DMS79 treated with DMSO at 0.1 percent for 48 hours (cell line): Measurements from ENCODE around the gene BPIFA1.

Experiments used
- DNase-seq: peaks from one replicate; lab custom pipeline; 2025; lab: John Stamatoyannopoulos, UW

BPIFA1 gene

GRCh38 chr20:33235696-33236095 lies at the start of gene BPIFA1:
BPIFA1 (plus strand) TSS chr20:33235996; CDS start chr20:33237712, 1,716 bp downstream.
- no peak for DNase-seq

- DNase-seq = no peak
Observed at GRCh38 chr20:33187491-33187890, 48.3 kb upstream of the BPIFA1 start.

DNA sequence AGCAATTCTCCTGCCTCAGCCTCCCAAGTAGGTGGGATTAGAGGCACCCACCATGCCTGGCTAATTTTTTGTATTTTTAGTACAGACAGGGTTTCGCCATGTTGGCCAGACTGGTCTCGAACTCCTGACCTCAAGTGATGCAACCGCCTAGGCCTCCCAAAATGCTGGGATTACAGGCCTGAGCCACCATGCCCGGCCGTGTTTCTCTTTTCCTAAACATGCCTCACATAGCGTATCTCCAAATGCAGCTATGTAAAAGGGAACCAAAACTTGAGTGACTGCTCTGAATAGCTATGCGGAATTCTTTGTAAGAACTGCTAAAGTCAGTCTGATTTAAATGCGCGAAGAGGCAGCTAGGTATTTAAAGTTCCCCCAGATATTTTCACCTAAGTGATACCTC lies 47.4 kb upstream of the BPIFA1 start:
- no peak for DNase-seq

DNA sequence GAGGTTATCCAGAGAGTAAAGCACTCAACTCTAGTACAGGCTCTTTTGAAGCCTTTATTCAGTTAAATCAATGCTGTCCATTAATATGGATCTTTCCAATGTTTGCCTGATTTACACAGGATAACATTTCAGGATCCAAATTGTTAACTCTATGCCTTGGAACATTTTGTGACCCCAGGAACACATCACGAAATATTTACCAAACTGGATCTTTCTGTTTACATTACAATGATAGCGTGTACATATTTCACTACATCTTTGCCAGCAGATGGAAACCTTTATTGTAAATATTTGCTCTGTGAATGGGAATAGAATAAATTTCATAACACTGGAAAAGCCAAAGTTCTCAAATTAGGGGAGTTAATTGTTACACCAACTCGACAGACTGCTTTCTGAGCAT lies 44.3 kb upstream of the BPIFA1 start:
- DNase-seq = no peak

DNA sequence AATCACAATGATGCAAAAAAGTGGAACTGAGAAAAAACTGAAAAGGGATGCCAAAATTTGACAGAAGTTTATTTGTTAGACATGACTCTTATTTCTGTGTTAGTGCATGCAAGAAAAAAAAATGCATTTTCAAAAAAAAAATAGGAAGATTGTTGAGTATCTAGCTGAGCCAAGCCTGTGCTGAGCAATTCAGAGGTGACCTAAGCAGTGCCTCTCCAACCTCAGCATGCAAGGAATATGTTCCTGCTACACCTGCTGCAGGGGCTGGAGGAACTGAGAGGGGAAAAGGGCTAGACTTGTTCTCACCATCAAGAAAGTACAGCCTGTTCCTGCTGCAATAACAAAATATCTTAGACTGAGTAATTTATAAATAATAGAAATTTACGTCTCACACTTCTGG lies 43.8 kb upstream of the BPIFA1 start:
- no peak for DNase-seq

- no peak for DNase-seq
Observed at GRCh38 chr20:33192912-33193501, 42.8 kb upstream of the BPIFA1 start.

GRCh38 chr20:33199026-33199425 lies 36.8 kb upstream of the BPIFA1 start:
- no peak for DNase-seq

DNA sequence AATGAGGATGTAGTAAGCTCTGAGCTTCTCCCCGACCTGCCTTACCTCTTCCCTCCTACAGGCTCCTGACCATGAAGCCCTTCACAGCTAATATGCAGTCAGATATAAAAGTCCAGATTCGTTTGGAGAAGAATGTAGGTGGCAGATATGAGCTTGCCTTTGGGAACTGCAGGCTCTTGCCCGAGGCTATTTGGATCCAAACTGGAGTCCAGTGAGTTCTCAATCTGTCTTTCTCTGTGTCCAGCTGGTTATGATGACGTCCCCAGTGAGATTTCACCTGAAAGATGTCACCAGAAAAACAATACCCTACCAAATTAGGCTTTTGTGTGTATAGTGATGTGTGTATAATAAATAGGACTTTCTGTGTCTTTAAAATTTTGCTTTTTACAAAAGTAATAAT lies 33.3 kb upstream of the BPIFA1 start:
- no peak for DNase-seq

- DNase-seq = no peak
Observed at GRCh38 chr20:33203444-33203843, 32.4 kb upstream of the BPIFA1 start.

- DNase-seq = no peak
Observed at GRCh38 chr20:33209789-33210188, 26.0 kb upstream of the BPIFA1 start.

DNA sequence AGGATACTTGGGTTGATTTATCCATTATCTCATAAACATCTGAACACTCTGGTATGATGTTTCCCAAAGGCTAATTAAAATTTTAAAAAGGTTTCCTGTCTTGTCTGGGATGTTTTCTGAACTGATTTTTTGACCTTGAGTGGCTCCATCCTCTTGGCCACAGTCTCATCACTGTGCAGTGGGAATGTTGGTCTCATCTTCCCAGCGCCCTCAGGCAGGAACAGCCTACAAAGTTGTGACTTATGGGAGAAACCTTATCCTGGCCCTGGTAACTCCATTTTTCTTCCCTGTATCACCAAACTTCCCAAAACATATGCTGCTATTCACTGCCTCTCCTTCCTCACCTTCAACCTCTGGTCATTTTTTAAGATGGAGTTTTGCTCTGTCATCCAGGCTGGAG lies 25.4 kb upstream of the BPIFA1 start:
- no peak for DNase-seq

DNA sequence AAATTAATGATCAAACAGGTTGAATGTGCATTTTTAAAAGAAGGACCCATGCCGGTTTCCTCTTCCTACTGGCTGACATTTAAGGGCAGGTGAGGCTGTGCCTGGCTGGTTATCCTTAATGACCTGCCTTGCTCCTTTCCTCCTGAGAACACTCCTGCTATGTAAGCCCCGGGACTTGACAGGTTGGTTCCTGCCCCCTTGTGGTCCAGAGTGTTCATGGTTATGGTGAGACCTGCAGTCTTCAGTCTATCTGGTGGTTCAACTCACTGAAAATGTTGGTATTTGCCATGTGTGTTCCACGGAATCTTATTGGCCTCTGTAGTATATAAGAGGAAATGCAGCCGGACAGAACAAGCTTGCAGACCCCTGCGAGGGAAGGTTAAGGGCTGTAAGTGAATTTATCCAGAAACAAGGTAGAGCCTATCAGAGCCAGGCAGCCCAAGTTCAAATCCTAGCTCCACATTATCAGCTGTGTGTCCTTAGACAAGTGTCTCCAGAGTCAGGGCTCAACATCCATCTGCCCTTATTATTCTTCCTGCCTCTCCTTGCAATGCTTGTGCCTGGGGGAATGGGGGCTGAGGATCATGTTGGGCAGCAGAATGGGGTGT lies 23.9 kb upstream of the BPIFA1 start:
- DNase-seq = peak; percentile 62

DNA sequence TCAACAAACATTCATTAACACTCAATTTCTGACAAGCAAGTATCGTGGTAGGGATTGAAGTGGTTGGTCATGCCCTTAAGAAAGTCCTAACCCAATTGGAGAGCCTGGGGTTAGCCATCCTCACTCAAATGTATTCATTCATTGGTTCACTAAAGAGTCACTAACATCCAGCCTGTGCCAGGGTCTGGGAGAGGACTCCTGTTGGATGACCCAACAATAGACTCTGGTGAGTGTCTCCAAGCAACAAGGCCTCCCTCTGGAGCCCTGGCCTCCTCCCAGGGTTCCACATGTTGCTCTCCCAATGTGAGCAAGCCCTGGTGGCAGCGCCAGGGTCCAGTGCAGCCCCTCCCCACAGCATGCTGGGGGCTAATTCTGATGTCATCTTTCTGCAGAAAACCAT lies 18.7 kb upstream of the BPIFA1 start, which contains the start of gene BPIFA3:
BPIFA3 (plus strand) TSS at position 301 of the 400 bp plus-strand sequence. CDS start 185 bp downstream, outside the sequence.
- no peak for DNase-seq

DNA sequence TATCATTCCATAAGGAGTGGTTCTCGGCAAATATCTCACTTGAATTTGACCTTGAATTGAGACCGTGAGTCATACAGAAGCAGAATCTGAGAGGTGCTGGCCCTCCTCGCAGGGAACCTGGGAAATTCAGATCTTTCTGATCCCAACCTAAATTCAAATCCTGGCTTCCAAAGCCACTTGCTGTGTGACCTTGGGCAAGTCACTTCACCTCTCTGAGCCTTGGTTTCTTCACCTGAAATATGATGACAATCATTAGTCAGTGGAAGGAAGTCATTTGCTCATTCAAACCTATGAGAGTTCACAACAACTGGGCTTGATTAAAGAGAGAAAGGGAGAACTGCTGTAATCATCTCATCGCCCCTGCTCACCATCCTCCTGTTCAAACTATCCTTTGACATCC lies 11.4 kb upstream of the BPIFA1 start:
- DNase-seq = no peak

DNA sequence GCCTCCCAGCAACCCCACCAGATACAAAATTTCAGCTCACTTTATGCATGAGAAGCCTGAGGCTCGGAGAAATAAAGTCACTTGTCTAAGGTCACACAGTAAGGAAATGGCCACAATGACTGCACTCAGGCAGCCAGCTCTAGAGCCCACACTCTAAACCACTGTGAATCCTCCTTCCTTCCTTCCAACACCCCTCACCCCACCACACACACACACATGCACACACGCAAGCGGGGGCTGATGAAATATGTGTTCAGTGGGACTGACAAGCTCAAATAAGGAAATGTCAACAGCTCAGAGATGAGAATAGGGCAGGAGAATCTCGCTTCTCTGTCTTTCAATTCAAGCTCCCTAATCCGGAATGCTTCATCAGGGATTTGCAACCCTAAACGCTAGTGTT lies 6.0 kb upstream of the BPIFA1 start:
- no peak for DNase-seq

DNA sequence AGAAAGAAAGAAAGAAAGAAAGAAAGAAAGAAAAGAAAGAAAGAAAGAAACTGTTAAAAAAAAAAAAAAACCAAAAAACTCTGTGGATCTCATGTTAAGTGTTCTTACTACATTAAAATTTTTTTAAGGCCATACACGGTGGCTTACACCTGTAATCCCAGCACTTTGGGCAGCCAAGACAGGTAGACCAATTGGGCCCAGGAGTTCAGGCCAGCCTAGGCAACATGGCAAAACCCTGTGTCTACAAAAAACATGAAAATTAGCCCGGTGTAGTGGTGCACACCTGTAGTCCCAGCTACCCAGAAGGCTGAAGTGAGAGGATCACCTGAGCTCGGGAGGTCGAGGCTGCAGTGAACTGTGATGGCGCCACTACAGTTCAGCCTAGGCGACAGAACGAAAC lies 4.6 kb upstream of the BPIFA1 start:
- no peak for DNase-seq

- peak; percentile 35 for DNase-seq
Observed at GRCh38 chr20:33232486-33233072, 3.2 kb upstream of the BPIFA1 start.

- no peak for DNase-seq
Observed at GRCh38 chr20:33233129-33233774, 2.5 kb upstream of the BPIFA1 start.

DNA sequence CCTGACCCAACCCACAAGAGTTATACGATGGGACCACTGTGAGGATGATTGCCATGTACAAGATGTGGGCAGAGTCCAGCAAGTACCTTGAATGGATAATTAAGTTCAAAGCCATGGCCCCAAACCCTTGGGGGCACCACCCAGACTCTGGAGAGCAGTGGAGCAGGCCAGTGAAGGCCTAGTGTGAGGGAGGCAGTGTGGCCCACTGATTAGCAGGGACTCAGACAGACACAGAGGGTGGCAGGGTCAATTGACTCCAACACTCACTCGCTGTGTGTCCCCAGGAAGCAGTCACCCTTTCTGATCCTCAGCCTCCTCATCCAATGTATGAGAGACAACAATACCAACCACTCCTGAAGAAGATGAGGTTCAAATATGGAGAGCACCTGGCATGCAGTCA lies 1.7 kb upstream of the BPIFA1 start:
- DNase-seq = no peak

DNA sequence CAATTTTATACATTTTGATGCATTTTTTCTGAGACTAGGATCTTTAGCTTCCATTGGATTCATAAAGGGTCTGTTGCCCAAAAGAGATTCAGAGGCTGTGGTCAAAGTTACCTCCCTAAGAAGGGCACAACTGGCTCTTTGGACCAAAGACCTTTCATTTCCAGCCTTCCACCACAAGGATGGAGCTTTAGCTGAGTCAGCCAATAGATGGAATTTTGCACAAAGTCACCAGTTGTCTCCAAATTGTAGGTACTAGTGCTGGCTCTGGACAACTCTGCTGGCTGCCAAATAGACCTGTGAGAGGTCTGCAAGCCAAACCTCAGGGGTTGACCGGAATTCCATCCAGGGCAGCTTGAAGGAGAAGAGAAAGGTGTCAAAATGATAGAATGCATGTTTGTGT lies 555 bp downstream of the BPIFA1 start:
- no peak for DNase-seq

GRCh38 chr20:33237989-33238388 lies 2.2 kb downstream of the BPIFA1 start:
- no peak for DNase-seq

DNA sequence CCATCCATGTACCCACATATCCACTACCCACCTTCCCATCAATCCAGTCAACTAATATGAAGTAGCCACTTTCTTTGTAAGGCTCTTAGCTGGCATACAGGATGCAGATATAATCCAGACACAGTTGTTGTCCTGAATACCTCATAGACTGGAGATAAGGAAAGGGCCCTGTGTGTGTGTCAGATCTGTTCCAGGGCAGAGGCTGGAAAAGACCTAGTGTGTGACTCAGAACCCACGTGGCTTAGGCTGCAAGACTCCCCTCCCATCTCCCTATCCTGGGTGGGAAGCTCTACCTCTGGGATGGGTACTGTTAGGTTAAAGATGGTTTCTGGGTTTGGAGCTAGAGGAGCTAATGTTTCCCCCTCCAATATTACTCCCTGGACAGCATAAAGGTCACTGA lies 3.6 kb downstream of the BPIFA1 start:
- no peak for DNase-seq
